HCT116 (cell line): ENCODE measurements around the gene PRUNE1. TPM values are rescaled to one million over a fixed set of nuclear protein-coding genes. Genes with fewer than 3 reads are reported as not detected.

ENCODE experiments used
- ATAC-seq: fragments of 200-7000 bp; cut with Tn5 transposase; 2 replicates; pipeline ENCODE4 v1.9.1; 2020; ENCODE audit warnings: mild to moderate bottlenecking, moderate library complexity
- BruUV-seq: library from RNA; stranded (reverse); fragments of 400-500 nt; replicated peaks from 2 replicates; lab custom pipeline; 2021; lab: Mats Ljungman, UMichigan
- CTCF ChIA-PET: fragments of 300-600 bp; sonication (Branson Sonifier 250); formaldehyde crosslinking; loops from one replicate; lab custom pipeline; 2021; ENCODE audit warnings: antibody characterized with exemption; lab: Charles Lee
- POLR2A ChIA-PET: fragments of 300-600, 350-600 bp; sonication (Branson Sonifier 250); formaldehyde crosslinking; loops from one replicate; lab custom pipeline; 2021; ENCODE audit warnings: antibody characterized with exemption; lab: Charles Lee
- RAD21 ChIA-PET, 2 experiments: fragments of 300-600 bp; sonication (Branson Sonifier 250); formaldehyde crosslinking; loops; one replicate each; lab custom pipeline; 2023; ENCODE audit warnings: low total read pairs in 2 of 2; ENCODE audit not compliant: uncharacterized antibody in 2 of 2, unreplicated experiment in 2 of 2, low non-redundant PET in 1 of 2; lab: Charles Lee
- DNase-seq: peaks from one replicate; pipeline ENCODE4 v3.0.0-alpha.2; 2010; ENCODE audit warnings: low read depth, low spot score
- H2AFZ ChIP-seq: fragments of 200-600 bp; shearing (Covaris generic), sonication (generic); 2 replicates; pipeline ENCODE4 v1.6.1; 2017; ENCODE audit warnings: low read depth, mixed run types, mixed read lengths, antibody characterized with exemption, low read length; ENCODE audit not compliant: poor library complexity, severe bottlenecking
- H3K27ac ChIP-seq: 2 replicates; pipeline ENCODE4 v1.5.1; 2012; ENCODE audit warnings: low read depth, low read length
- H3K27me3 ChIP-seq: fragments of 200-600 bp; sonication (generic); 2 replicates; pipeline ENCODE4 v1.6.1; 2016; ENCODE audit warnings: mixed run types, low read length, mixed read lengths; ENCODE audit not compliant: insufficient read depth
- H3K36me3 ChIP-seq, 2 experiments: fragments of 200-500 bp in 1 of 2; fragments of 200-600 bp in 1 of 2; sonication (Bioruptor generic) in 1 of 2; sonication (generic) in 1 of 2; 2 replicates each; pipeline versions ENCODE4 v1.5.1 to v1.6.1; 2014 to 2016; ENCODE audit warnings: low read length in 2 of 2, inconsistent platforms in 1 of 2, mixed read lengths in 1 of 2, mixed run types in 1 of 2; ENCODE audit not compliant: insufficient read depth in 2 of 2, control insufficient read depth in 1 of 2
- H3K4me1 ChIP-seq, 2 experiments: fragments of 200-600 bp in 1 of 2; sonication (generic) in 1 of 2; 2 replicates each; pipeline versions ENCODE4 v1.5.1 to v1.6.1; 2012 to 2017; ENCODE audit warnings: low read length in 2 of 2, inconsistent platforms in 1 of 2, mild to moderate bottlenecking in 1 of 2, mixed read lengths in 1 of 2, mixed run types in 1 of 2, moderate library complexity in 1 of 2; ENCODE audit not compliant: insufficient read depth in 2 of 2, control insufficient read depth in 1 of 2
- H3K4me2 ChIP-seq: fragments of 200-600 bp; sonication (generic); 2 replicates; pipeline ENCODE4 v1.6.1; 2017; ENCODE audit warnings: mixed run types, low read length, mixed read lengths
- H3K4me3 ChIP-seq, 2 experiments: fragments of 200-600 bp in 1 of 2; sonication (generic) in 1 of 2; replicated peaks in 1 of 2; 2 replicates each; pipeline ENCODE4 v1.5.1; 2011 to 2016; ENCODE audit warnings: low read length in 2 of 2, control low read depth in 1 of 2, low read depth in 1 of 2, mild to moderate bottlenecking in 1 of 2, mixed read lengths in 1 of 2, mixed run types in 1 of 2
- H3K79me2 ChIP-seq: fragments of 200-600 bp; sonication (generic); 2 replicates; pipeline ENCODE4 v1.6.1; 2017; ENCODE audit warnings: mild to moderate bottlenecking, mixed run types, low read length, moderate library complexity, mixed read lengths; ENCODE audit not compliant: insufficient read depth
- H3K9ac ChIP-seq: fragments of 200-600 bp; sonication (generic); 2 replicates; pipeline ENCODE4 v1.6.1; 2016; ENCODE audit warnings: low read length, mixed read lengths
- H3K9me2 ChIP-seq: fragments of 200-600 bp; sonication (generic), shearing (Covaris generic); 2 replicates; pipeline ENCODE4 v1.6.1; 2017; ENCODE audit warnings: mixed run types, mild to moderate bottlenecking, moderate library complexity; ENCODE audit not compliant: insufficient read depth
- H3K9me3 ChIP-seq, 2 experiments: fragments of 200-500 bp in 1 of 2; fragments of 200-600 bp in 1 of 2; sonication (Bioruptor generic) in 1 of 2; sonication (generic) in 1 of 2; 2 replicates each; pipeline ENCODE4 v1.6.1; 2014 to 2017; ENCODE audit warnings: low read length in 2 of 2, mixed read lengths in 2 of 2, inconsistent platforms in 1 of 2, low read depth in 1 of 2, mild to moderate bottlenecking in 1 of 2, mixed run types in 1 of 2, moderate library complexity in 1 of 2; ENCODE audit not compliant: control insufficient read depth in 1 of 2, insufficient read depth in 1 of 2
- H4K20me1 ChIP-seq: fragments of 200-600 bp; sonication (generic), shearing (Covaris generic); 2 replicates; pipeline ENCODE4 v1.6.1; 2017; ENCODE audit warnings: mixed run types, mild to moderate bottlenecking, moderate library complexity; ENCODE audit not compliant: insufficient read depth
- EZH2 ChIP-seq: fragments of 200-600 bp; sonication (generic); IDR thresholded peaks from 2 replicates; pipeline ENCODE4 v1.6.1; 2017; ENCODE audit warnings: antibody characterized with exemption, mixed run types
- POLR2AphosphoS5 ChIP-seq: IDR thresholded peaks from 2 replicates; pipeline ENCODE4 v1.6.1; 2011; ENCODE audit warnings: mild to moderate bottlenecking, low read depth, low read length, moderate library complexity
- RAD21 ChIP-seq: IDR thresholded peaks from 2 replicates; pipeline ENCODE4 v1.6.1; 2012; ENCODE audit warnings: low read depth, mild to moderate bottlenecking
- YY1 ChIP-seq: IDR thresholded peaks from 2 replicates; pipeline ENCODE4 v1.6.1; 2011; ENCODE audit warnings: low read length, low read depth, moderate library complexity, mild to moderate bottlenecking; ENCODE audit not compliant: insufficient replicate concordance; ENCODE audit errors: extremely low read depth
- ZFX ChIP-seq: fragments of 450-650 bp; IDR thresholded peaks from 2 replicates; pipeline ENCODE4 v1.6.1; 2017
- ZNF274 ChIP-seq: fragments of 200-500 bp; sonication (Bioruptor generic); IDR thresholded peaks from 2 replicates; pipeline ENCODE4 v1.6.1; 2014; ENCODE audit warnings: mild to moderate bottlenecking, low read depth, low read length, inconsistent platforms
- intact Hi-C: fragments of 100-400 bp; cut with micrococcal nuclease; formaldehyde crosslinking; loops from 2 replicates; pipeline ENCODE4 v1.10.0; 2022
- total RNA-seq: library from RNA; stranded (reverse); gene quantifications from one replicate; pipeline ENCODE4 v1.2.1, GENCODE V29; 2021; ENCODE audit not compliant: unreplicated experiment
- TF ChIP-seq, protein P1 (sequence below): IDR thresholded peaks from 2 replicates; pipeline ENCODE4 v1.6.1; 2011; ENCODE audit warnings: mild to moderate bottlenecking, low read length, moderate library complexity; ENCODE audit not compliant: insufficient replicate concordance; ENCODE audit errors: extremely low read depth

Gene PRUNE1
- total RNA-seq, 1 experiment from 2014 or later, result 20.2 TPM

DNA sequence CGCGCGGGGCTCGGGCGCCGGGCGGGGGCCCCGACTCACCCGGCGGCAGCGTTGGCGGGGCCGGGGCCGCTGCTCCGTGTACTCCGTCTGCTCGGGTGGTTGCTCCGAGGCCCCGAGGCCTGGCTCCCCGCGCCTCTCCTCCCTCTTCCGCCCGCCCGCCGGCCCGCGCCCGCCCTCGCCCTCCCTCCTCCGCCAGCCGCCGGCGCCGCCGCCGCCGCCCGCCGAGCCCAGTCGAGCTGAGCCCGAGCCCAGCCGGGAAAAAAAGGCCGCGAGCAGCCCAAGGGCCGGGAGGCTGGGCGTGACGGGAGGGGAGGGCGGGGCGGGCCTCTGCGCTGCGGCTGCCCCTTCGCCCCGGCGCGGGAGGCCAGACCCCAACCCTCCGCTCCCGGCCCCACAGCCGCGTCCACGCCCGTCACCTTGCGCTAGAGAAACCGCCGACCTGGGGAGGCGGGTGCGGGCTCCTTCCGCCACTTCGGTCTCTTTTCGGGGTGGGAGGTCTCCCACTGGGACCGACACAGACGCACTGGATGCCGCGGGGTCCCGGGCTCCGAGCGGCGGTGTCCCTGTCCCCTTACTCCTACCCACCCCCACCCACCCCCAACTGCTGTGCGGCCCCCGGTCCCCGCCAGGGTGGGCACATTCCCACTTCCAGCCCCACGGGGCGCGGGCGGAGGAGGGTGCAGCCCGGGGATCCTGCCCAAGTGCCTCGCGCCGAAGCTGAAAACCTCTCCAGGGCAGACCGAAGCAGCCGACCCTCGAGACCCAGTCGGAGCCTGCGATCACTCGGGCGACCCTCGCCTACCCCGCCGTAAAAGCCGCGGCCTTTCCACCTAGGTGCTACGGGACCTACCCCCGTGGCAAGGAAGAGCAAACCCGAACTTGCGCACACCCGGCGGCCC is 33.4 kb upstream of the PRUNE1 start, which contains the start of gene CERS2:
TSS of gene CERS2 (minus strand) at position 256 of the 899 bp plus-strand sequence. CDS start 5,745 bp downstream, outside the sequence.
- no peaks in the 10 kb centered on the region for H3K36me3 ChIP-seq
- H3K9me2 ChIP-seq, result no peaks in the 10 kb centered on the region
- peak within 1 kb of the TSS; percentile 84 for H3K4me3 ChIP-seq
- H4K20me1 ChIP-seq, result 0 out of 2 replicates have a peak, but pooled peaks cover 4% of the 10 kb centered on the region
- peak; percentile 67 for TF ChIP-seq POLR2AphosphoS5
- TF ChIP-seq, protein P1, sequence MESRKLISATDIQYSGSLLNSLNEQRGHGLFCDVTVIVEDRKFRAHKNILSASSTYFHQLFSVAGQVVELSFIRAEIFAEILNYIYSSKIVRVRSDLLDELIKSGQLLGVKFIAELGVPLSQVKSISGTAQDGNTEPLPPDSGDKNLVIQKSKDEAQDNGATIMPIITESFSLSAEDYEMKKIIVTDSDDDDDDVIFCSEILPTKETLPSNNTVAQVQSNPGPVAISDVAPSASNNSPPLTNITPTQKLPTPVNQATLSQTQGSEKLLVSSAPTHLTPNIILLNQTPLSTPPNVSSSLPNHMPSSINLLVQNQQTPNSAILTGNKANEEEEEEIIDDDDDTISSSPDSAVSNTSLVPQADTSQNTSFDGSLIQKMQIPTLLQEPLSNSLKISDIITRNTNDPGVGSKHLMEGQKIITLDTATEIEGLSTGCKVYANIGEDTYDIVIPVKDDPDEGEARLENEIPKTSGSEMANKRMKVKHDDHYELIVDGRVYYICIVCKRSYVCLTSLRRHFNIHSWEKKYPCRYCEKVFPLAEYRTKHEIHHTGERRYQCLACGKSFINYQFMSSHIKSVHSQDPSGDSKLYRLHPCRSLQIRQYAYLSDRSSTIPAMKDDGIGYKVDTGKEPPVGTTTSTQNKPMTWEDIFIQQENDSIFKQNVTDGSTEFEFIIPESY, result no peak
- TF ChIP-seq ZFX, result peak; percentile 88
- peak; percentile 50 for TF ChIP-seq YY1
- no peak for TF ChIP-seq RAD21
- TF ChIP-seq EZH2, result no peak
- TF ChIP-seq ZNF274, result no peak
- H3K27me3 ChIP-seq, result no peaks in the 10 kb centered on the region
- ChIA-PET POLR2A (interaction anchor here (0.9 to 1.6 kb wide), 3 partner anchors 11 to 345 kb away, joined by 3 to 7 read pairs (median 4); partner anchors contain the start of genes ENSA and MINDY1), RAD21 (no interaction called here), CTCF (no interaction called here)
- H3K27ac ChIP-seq, result peak within 1 kb of the TSS; percentile 79
- H3K4me2 ChIP-seq, result peak within 1 kb of the TSS; percentile 89
- H3K79me2 ChIP-seq, result peaks cover 44% of the 10 kb centered on the region
- H2AFZ ChIP-seq, result no peak within 1 kb of the TSS
- BruUV-seq, result no TSS peak
- DNase-seq (no peak), ATAC-seq (peak; percentile 50)
- H3K9me3 ChIP-seq, result no peaks in the 10 kb centered on the region
- peaks cover 57 to 77% of the 10 kb centered on the region in 2 experiments for H3K4me1 ChIP-seq
- intact Hi-C loops, result loop anchor here (5.0 kb wide), 4 partner anchors 48 to 718 kb away; partner anchors contain the start of genes CA14, MCL1 and SETDB1
- peak within 1 kb of the TSS; percentile 92 for H3K9ac ChIP-seq
